SK-N-MC (cell line): Measurements from ENCODE around the gene MPC1L.

ENCODE experiments used
- DNase-seq: peaks from one replicate; pipeline ENCODE4 v3.0.0-alpha.2; 2011; ENCODE audit warnings: low read depth, low spot score
- H3K27ac ChIP-seq: fragments of 200-600 bp; sonication (generic); 2 replicates; pipeline ENCODE4 v1.5.1; 2016; ENCODE audit warnings: mixed run types
- H3K36me3 ChIP-seq: fragments of 200-600 bp; sonication (generic); 2 replicates; pipeline ENCODE4 v1.6.1; 2017; ENCODE audit warnings: antibody characterized with exemption, low read length, mixed read lengths; ENCODE audit not compliant: insufficient read depth
- H3K4me3 ChIP-seq: fragments of 200-600 bp; sonication (generic); 2 replicates; pipeline ENCODE4 v1.5.1; 2016
- H3K9ac ChIP-seq: fragments of 200-600 bp; sonication (generic); 2 replicates; pipeline ENCODE4 v1.8.0; 2017; ENCODE audit warnings: mixed run types, mixed read lengths; ENCODE audit not compliant: insufficient read length
- H3K9me3 ChIP-seq: fragments of 200-600 bp; sonication (generic); 2 replicates; pipeline ENCODE4 v1.6.1; 2017; ENCODE audit warnings: low read depth, mild to moderate bottlenecking, antibody characterized with exemption, low read length, moderate library complexity, mixed read lengths
- EZH2 ChIP-seq: fragments of 200-600 bp; sonication (generic); IDR thresholded peaks from one replicate; pipeline ENCODE4 v1.6.1; 2017; ENCODE audit warnings: antibody characterized with exemption
- FOXP2 ChIP-seq: optimal IDR thresholded peaks from 2 replicates; pipeline ENCODE3; 2011; ENCODE audit warnings: mild to moderate bottlenecking, moderate library complexity; ENCODE audit not compliant: insufficient read depth; ENCODE audit errors: extremely low read length, control extremely low read depth
- POLR2AphosphoS5 ChIP-seq: IDR thresholded peaks from 2 replicates; pipeline ENCODE4 v1.6.1; 2012; ENCODE audit warnings: mild to moderate bottlenecking, low read depth, low read length, borderline replicate concordance

The MPC1L gene

DNA sequence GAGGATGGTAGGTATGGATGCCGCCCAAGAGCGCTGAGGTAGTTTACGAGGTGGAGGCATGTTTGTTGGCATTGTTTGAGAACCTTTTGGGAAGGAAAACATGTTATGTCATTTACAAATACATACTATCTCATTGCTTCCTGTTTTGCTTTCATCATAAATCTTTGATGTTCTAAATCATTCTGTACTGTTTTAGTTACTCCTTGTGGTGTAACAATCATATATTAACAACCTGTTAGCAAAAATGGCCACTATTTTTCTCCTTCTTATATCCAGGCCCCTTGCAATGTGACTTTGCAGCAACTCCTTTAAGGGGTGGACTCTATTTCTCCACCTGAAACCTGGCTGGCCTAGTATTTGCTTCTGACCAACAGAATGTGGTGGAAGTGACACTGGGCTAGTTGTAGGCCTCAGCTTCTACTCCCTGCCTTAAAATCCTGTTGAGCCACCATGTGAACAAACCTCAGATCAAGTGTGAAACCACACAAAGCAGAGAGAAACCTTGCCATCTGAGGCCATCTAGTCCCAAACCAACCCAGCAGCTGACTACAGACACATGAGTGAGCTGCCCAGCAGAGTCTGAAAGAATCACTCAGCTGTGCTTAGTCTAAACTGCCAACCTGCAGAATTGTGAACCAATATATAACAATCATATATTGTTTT is 40.0 kb downstream of the MPC1L start:
- Histone ChIP-seq H3K9me3 (no peaks in the 10 kb centered on the region), H3K36me3 (peaks cover 30% of the 10 kb centered on the region; the same call in 1 of the 2 replicates), H3K27ac (no peak overlapping the region), H3K9ac (no peak overlapping the region), H3K4me3 (no peak overlapping the region)
- TF ChIP-seq FOXP2 (no peak), POLR2AphosphoS5 (no peak), EZH2 (no peak)
- no peak for DNase-seq

DNA sequence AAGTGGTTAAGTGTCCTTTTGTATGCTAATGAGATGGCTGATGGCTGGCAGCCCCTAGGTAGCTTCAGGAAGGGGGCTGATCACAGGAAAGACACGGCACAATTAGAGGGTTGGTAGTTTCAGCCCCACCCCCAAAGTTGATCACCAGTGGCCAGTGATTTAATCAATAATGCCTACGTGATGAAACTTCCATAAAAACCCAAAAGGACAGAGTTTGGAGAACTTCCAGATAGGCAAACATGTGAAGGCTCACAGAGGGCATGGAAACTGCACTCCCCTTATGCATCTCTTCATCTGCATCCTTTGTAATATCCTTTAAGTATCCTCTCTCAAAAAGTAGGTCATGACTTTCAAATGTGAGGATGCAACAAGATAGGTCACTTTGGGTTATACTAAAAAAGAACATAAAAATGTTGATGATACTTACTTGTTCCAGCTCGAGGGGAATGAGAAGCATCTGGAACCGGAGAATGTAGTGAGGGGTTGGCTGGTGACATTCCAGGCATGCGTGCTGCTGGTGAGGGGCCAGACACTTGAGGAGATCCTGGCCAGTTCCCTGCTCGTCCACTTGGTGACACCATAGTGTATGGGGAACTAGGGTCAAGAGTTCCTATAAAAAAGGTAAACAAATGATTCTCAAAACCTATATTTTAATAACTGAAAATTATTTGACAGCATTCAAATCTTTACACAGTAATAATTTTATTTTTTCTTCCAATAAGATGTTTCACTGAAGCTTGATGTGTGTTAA is 40.8 kb downstream of the MPC1L start:
- TF ChIP-seq EZH2 (no peak), POLR2AphosphoS5 (no peak), FOXP2 (no peak)
- H3K4me3 ChIP-seq, result no peak overlapping the region

DNA sequence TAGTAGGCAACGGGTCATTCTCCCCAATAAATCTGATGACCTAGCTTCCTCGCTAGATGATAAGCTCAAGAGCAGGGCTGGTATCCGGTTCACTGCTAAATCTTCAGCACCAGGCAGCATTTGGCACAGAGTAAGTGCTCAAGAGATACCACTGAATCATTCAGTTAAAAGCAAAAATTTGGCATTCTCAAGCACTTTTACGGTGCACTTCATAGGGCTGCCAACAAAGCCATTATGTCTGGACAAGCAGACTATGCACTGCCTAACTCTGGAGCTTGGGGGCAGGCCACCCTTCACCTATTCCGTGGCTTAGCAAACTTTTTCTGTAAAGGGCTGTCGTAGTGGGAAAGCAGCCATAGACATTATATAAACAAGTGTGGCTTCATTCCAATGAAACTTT is 47.9 kb downstream of the MPC1L start:
- Histone ChIP-seq H3K36me3 (peaks cover 40% of the 10 kb centered on the region), H3K9ac (no peak overlapping the region), H3K4me3 (no peak overlapping the region), H3K9me3 (no peaks in the 10 kb centered on the region), H3K27ac (no peak overlapping the region)
- no peak for TF ChIP-seq EZH2
- no peak for TF ChIP-seq POLR2AphosphoS5
- TF ChIP-seq FOXP2, result no peak
- DNase-seq, result no peak

More for the DNA sequence above, 40.8 kb downstream of the MPC1L start:
- Histone ChIP-seq H3K36me3 (peaks cover 30% of the 10 kb centered on the region; the same call in 1 of the 2 replicates), H3K27ac (no peak overlapping the region), H3K9me3 (no peaks in the 10 kb centered on the region), H3K9ac (no peak overlapping the region)
- DNase-seq, result no peak
